ENCODE measurements around the gene PYGL. TPM values are rescaled to one million over a fixed set of nuclear protein-coding genes. Genes with fewer than 3 reads are reported as not detected.

PYGL gene
- total RNA-seq, 2 donors from 2014 or later, result 0.26 to 3.9 TPM

GRCh38 chr14:50887476-50887875 is 56.8 kb downstream of the PYGL start:
- H3K9me3 Mint-ChIP-seq, result no peaks in the 10 kb centered on the region
- H3K4me3 Mint-ChIP-seq, result no peak overlapping the region
- H3K27me3 Mint-ChIP-seq, result peaks cover 27% of the 10 kb centered on the region
- H3K4me1 Mint-ChIP-seq, result no peaks in the 10 kb centered on the region
- ATAC-seq (replicated peaks), result no peak
- H3K36me3 Mint-ChIP-seq (ENCODE audit: low read depth), result no peaks in the 10 kb centered on the region
- no peak overlapping the region for H3K27ac Mint-ChIP-seq

DNA sequence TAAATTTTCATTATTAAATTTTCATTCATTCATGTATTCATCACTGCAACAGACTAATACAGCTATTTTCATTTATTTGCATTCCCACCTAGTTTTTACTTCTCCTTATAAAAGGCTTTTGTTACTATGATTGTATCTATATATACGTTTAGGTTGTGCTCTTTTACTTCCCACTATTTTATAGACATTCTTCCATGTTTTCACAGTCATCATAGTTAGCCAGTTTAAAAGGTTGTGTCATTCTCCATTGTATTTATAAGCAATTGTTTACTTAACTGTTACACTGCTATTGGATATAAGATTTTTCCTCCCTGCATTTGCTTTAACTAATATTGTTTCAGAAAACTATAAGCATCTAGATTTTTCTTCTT is 60.5 kb downstream of the PYGL start:
- no peak overlapping the region for H3K27ac Mint-ChIP-seq
- no peaks in the 10 kb centered on the region for H3K4me1 Mint-ChIP-seq
- peaks cover 31% of the 10 kb centered on the region for H3K27me3 Mint-ChIP-seq
- H3K9me3 Mint-ChIP-seq, result no peaks in the 10 kb centered on the region
- no peaks in the 10 kb centered on the region for H3K36me3 Mint-ChIP-seq (ENCODE audit: low read depth)
- no peak for ATAC-seq (replicated peaks)
- no peak overlapping the region for H3K4me3 Mint-ChIP-seq

DNA sequence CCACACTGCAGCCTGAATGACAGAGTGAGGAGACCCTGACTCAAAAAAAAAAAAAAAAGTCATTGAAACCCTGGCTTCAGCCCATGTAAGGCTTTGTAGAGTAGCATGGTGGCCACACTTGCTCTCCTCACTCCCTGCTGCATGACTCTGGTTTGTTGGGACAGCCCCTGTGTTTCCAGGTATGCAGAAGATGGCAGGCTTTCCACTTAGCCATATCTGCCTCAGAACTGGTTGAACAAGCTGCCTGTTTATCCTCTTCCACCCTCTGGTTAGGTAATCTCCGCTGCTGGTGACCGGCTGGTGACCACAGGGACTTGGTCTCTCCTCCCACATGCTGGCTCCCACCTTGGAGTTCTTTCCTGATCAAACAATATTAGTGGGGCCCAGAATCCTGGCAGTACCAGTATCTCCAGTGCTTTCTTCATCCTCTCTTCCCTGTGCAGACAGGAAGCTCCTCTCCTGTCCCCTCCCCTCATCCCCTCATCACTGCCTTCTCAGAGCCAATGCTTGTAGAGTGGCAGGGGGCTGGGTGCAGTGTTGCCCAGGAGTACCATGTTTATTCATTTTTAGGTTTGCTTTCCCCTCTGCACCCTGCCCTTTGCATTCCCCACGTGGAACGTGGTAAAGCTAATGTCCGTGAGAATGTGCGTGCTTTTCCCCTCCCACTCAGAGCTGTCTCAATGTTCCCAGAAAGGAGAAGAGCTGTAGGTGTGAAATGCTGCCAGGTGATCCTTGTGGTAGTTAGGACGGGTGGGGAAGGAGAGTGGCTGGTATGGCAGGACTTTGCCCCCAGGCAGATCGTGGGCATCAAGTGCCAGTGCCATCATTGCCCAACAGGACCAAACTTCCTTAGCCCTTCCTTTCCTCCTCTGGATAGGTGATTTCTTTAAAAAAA is 61.1 kb downstream of the PYGL start:
- H3K27me3 Mint-ChIP-seq, result peaks cover 29% of the 10 kb centered on the region
- H3K4me1 Mint-ChIP-seq, result no peaks in the 10 kb centered on the region
- no peak overlapping the region for H3K27ac Mint-ChIP-seq
- no peak overlapping the region for H3K4me3 Mint-ChIP-seq
- H3K9me3 Mint-ChIP-seq, result no peaks in the 10 kb centered on the region
- no peaks in the 10 kb centered on the region for H3K36me3 Mint-ChIP-seq (ENCODE audit: low read depth)
- ATAC-seq (replicated peaks), result peak; percentile 28

- Mint-ChIP-seq H3K27ac (no peak overlapping the region), H3K4me3 (peak overlapping the region; percentile 0), H3K36me3 (ENCODE audit: low read depth) (no peaks in the 10 kb centered on the region), H3K9me3 (no peaks in the 10 kb centered on the region), H3K27me3 (peaks cover 48% of the 10 kb centered on the region), H3K4me1 (peaks cover 23% of the 10 kb centered on the region)
- ATAC-seq (replicated peaks), result peak; percentile 99
Observed at GRCh38 chr14:50875359-50876070, 68.8 kb downstream of the PYGL start.

GRCh38 chr14:50874757-50875156 is 69.5 kb downstream of the PYGL start:
- no peaks in the 10 kb centered on the region for H3K9me3 Mint-ChIP-seq
- no peaks in the 10 kb centered on the region for H3K36me3 Mint-ChIP-seq (ENCODE audit: low read depth)
- ATAC-seq (replicated peaks), result no peak
- H3K27ac Mint-ChIP-seq, result no peak overlapping the region
- peaks cover 27% of the 10 kb centered on the region for H3K4me1 Mint-ChIP-seq
- peak overlapping the region; percentile 0 for H3K4me3 Mint-ChIP-seq
- H3K27me3 Mint-ChIP-seq, result peaks cover 56% of the 10 kb centered on the region

GRCh38 chr14:50871914-50872732 is 72.2 kb downstream of the PYGL start, which contains the start of gene ABHD12B:
TSS of gene ABHD12B (plus strand) at chr14:50872053. CDS start at chr14:50872175, 122 bp downstream.
- no peak for ATAC-seq (replicated peaks)
- H3K27me3 Mint-ChIP-seq, result peaks cover 66% of the 10 kb centered on the region
- no peak within 1 kb of the TSS for H3K4me3 Mint-ChIP-seq
- H3K9me3 Mint-ChIP-seq, result no peaks in the 10 kb centered on the region
- H3K4me1 Mint-ChIP-seq, result peaks cover 27% of the 10 kb centered on the region
- H3K36me3 Mint-ChIP-seq (ENCODE audit: low read depth), result no peaks in the 10 kb centered on the region
- no peak within 1 kb of the TSS for H3K27ac Mint-ChIP-seq

- no peaks in the 10 kb centered on the region for H3K36me3 Mint-ChIP-seq (ENCODE audit: low read depth)
- no peak for ATAC-seq (replicated peaks)
- H3K4me3 Mint-ChIP-seq, result no peak overlapping the region
- H3K27me3 Mint-ChIP-seq, result peaks cover 69% of the 10 kb centered on the region
- peaks cover 27% of the 10 kb centered on the region for H3K4me1 Mint-ChIP-seq
- H3K9me3 Mint-ChIP-seq, result no peaks in the 10 kb centered on the region
- no peak overlapping the region for H3K27ac Mint-ChIP-seq
Observed at GRCh38 chr14:50871228-50871627, 73.1 kb downstream of the PYGL start.

DNA sequence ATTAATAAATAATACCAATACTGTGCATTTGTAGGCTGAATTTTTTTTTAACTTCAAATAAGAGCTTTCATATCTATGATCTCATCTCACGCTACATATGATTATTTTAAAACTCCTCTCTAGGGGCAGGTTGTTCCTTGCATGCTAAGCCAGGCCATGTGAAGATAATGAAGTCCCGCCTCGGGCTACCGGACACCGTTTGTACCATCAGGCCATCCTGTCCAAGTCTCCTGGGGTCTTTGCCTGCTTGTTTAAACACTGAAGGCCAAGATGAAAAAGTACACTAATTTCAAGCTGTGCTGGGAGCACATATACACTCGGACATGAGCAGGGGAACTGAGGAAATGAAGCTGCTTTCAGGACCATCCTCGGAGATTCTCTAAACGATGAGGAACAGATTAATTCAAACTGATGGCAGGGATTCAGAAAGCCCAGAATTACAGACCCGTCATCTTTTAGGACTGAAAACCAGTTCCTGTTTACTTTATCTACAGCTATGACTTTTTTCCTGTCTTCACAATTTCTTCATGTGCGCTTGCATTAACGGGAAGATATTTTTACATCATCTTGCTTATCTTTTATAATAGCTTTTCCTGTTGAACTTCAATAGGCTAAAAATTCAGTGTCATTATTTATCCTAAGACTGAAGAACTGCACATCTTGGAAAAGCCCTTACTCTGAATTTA is 78.7 kb downstream of the PYGL start:
- ATAC-seq (replicated peaks), result no peak
- Mint-ChIP-seq H3K27me3 (peaks cover 39% of the 10 kb centered on the region), H3K36me3 (ENCODE audit: low read depth) (no peaks in the 10 kb centered on the region), H3K4me3 (no peak overlapping the region), H3K27ac (no peak overlapping the region), H3K4me1 (peaks cover 4% of the 10 kb centered on the region), H3K9me3 (no peaks in the 10 kb centered on the region)

DNA sequence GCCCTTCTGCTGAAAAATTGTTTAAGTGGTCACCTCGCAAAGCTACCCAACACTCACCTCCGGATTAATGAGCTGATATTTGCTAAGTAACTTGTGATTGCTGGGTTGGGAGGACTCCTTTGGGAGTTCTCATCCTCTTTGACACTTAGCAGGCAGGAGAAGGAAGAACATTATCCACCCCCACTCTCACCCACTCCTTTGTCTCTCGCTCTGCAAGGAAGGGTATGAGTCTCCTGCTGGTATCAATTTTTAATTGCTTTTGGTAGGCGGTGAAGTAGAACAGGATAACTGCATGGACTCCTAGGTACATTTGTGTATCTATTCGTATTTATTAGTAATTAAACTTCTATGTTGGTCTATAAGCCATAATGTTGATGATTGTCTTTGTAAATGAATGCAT is 79.3 kb downstream of the PYGL start:
- Mint-ChIP-seq H3K4me3 (no peak overlapping the region), H3K27ac (no peak overlapping the region), H3K27me3 (peaks cover 33% of the 10 kb centered on the region), H3K9me3 (no peaks in the 10 kb centered on the region), H3K36me3 (ENCODE audit: low read depth) (no peaks in the 10 kb centered on the region), H3K4me1 (no peaks in the 10 kb centered on the region)
- ATAC-seq (replicated peaks), result no peak

DNA sequence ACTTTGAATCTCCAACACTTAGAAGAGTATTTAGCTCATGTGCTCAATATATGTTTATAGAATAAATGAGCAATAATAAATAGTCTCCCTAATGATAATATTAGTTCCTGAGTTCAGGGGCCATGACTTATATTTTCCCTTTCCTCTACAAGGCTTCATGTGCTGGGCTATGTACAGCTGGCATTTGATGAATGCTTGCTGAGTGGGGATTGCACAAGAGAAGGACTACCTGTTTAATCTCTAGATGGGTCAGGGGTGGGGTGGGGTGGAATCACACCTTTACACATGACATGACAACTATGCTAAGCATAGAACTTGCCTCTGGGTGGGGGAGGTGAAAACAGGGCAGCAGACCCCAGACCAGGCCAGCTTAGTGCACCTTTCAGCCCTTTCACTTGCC is 80.0 kb downstream of the PYGL start:
- Mint-ChIP-seq H3K27me3 (peaks cover 26% of the 10 kb centered on the region), H3K36me3 (ENCODE audit: low read depth) (no peaks in the 10 kb centered on the region), H3K9me3 (no peaks in the 10 kb centered on the region), H3K4me1 (no peaks in the 10 kb centered on the region), H3K27ac (no peak overlapping the region), H3K4me3 (no peak overlapping the region)
- ATAC-seq (replicated peaks), result no peak

- Mint-ChIP-seq H3K4me1 (no peaks in the 10 kb centered on the region), H3K36me3 (ENCODE audit: low read depth) (no peaks in the 10 kb centered on the region), H3K27ac (no peak overlapping the region), H3K9me3 (no peaks in the 10 kb centered on the region), H3K27me3 (peaks cover 14% of the 10 kb centered on the region), H3K4me3 (no peak overlapping the region)
- no peak for ATAC-seq (replicated peaks)
Observed at GRCh38 chr14:50862036-50862570, 82.2 kb downstream of the PYGL start.

GRCh38 chr14:50860478-50861086 is 83.7 kb downstream of the PYGL start:
- H3K27ac Mint-ChIP-seq, result no peak overlapping the region
- no peaks in the 10 kb centered on the region for H3K4me1 Mint-ChIP-seq
- no peaks in the 10 kb centered on the region for H3K36me3 Mint-ChIP-seq (ENCODE audit: low read depth)
- peak; percentile 79 for ATAC-seq (replicated peaks)
- H3K4me3 Mint-ChIP-seq, result peak overlapping the region; percentile 90
- H3K9me3 Mint-ChIP-seq, result no peaks in the 10 kb centered on the region
- H3K27me3 Mint-ChIP-seq, result peaks cover 3% of the 10 kb centered on the region

GRCh38 chr14:50859296-50859624 is 85.0 kb downstream of the PYGL start:
- H3K27ac Mint-ChIP-seq, result no peak overlapping the region
- H3K9me3 Mint-ChIP-seq, result no peaks in the 10 kb centered on the region
- peak overlapping the region; percentile 90 for H3K4me3 Mint-ChIP-seq
- no peaks in the 10 kb centered on the region for H3K4me1 Mint-ChIP-seq
- H3K27me3 Mint-ChIP-seq, result no peaks in the 10 kb centered on the region
- H3K36me3 Mint-ChIP-seq (ENCODE audit: low read depth), result no peaks in the 10 kb centered on the region
- ATAC-seq (replicated peaks), result no peak
